Uterine smooth muscle cell (primary cell): ENCODE results near the gene SAGE1. TPM values are rescaled to one million over a fixed set of nuclear protein-coding genes. Genes with fewer than 3 reads are reported as not detected.

Experiments used
- total RNA-seq: library from RNA; depleted of rRNA; stranded (reverse); fragments of >200 nt; gene quantifications from 2 replicates; pipeline ENCODE4 v1.2.3, GENCODE V29; 2014

Gene SAGE1
- total RNA-seq, result not detected in 2 replicates

DNA sequence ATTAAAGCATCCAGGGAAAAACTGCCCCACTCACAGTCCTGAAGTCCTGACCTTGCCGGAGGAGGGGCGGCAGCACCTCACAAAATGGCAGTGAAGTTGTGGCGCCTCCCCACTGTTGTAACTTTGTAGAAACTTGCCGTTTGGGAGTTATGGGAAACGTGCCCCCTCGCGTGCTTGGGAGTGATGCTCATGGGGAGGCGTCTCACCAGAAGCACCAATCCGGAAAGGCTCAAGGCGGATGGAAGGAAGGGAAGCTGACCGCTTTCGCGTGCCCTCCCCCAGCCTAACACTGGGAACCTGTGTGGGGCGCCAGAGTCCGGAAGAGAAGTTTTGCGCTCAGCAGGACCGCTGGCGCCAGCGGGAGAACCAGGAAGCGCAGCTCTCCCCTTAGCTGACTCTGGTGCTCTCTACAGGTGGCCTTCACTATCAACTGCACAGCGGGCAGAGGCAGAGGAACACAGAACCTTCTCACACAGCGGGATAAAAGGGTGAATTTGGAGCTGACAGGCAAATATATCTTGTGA, at the start of gene SAGE1, which contains the start of gene CT45A10:
Gene SAGE1, plus strand, starts transcription at position 423 of the 524 bp plus-strand sequence. CDS start 2,527 bp downstream, outside the sequence.
Gene CT45A10, minus strand, starts transcription at position 151 of the 524 bp plus-strand sequence. CDS start 8,100 bp downstream, outside the sequence.

DNA sequence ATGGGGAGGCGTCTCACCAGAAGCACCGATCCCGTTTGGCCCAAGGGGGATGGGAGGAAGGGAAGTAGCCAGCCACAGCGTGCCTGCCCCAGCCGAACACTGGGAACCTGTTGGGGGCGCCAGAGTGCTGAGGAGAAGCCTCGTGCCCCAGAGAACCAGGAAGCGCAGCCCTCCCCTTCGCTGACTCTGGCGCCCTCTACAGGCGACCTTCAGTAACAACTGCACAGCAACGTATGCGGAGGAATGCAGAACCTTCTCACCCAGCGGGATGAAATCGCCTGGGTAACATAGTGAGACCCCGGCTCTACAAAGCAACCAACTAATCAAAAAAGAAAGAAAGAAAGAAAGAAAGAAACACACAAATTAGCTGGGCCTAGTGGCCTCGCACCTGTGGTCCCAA, 39.1 kb upstream of the SAGE1 start, which contains the start of gene CT45A8:
Gene CT45A8, minus strand, starts transcription at position 101 of the 400 bp plus-strand sequence. CDS start 3,755 bp downstream, outside the sequence.

GRCh38 chrX:135871712-135872111, 21.8 kb upstream of the SAGE1 start, which contains the start of gene CT45A9:
TSS of gene CT45A9 (minus strand) at chrX:135871812. CDS start at chrX:135868061, 3,751 bp downstream.

Other genes with a start within 250 kb of the SAGE1 start
- not detected in 2 replicates for gene CT45A1, start 180.1 kb upstream of the SAGE1 start, total RNA-seq
- not detected in 2 replicates for gene CT45A3, start 125.5 kb upstream of the SAGE1 start, total RNA-seq
- not detected in 2 replicates for gene CT45A5, start 108.2 kb upstream of the SAGE1 start, total RNA-seq
- not detected in 2 replicates for gene CT45A6, start 90.9 kb upstream of the SAGE1 start, total RNA-seq
- not detected in 2 replicates for gene CT45A2, start 73.7 kb upstream of the SAGE1 start, total RNA-seq
- not detected in 2 replicates for gene CT45A7, start 56.4 kb upstream of the SAGE1 start, total RNA-seq
- gene CT45A8, start 39.2 kb upstream of the SAGE1 start, total RNA-seq, result not detected in 2 replicates
- gene CT45A9, start 21.9 kb upstream of the SAGE1 start, total RNA-seq, result not detected in 2 replicates
- gene CT45A10, start 272 bp upstream of the SAGE1 start, total RNA-seq, result not detected in 2 replicates
- gene MMGT1, start 80.3 kb downstream of the SAGE1 start, total RNA-seq, result 9.1 and 9.3 TPM in 2 replicates
- 29.2 and 38.4 TPM in 2 replicates for gene SLC9A6, start 91.7 kb downstream of the SAGE1 start, total RNA-seq